ENCODE results near the gene KANK2.
"Not testable (repeated sequence)": the region's sequence is repeated elsewhere in the genome, so short reads cannot be mapped to it uniquely, and the experiment has no call there.

Gene KANK2

DNA sequence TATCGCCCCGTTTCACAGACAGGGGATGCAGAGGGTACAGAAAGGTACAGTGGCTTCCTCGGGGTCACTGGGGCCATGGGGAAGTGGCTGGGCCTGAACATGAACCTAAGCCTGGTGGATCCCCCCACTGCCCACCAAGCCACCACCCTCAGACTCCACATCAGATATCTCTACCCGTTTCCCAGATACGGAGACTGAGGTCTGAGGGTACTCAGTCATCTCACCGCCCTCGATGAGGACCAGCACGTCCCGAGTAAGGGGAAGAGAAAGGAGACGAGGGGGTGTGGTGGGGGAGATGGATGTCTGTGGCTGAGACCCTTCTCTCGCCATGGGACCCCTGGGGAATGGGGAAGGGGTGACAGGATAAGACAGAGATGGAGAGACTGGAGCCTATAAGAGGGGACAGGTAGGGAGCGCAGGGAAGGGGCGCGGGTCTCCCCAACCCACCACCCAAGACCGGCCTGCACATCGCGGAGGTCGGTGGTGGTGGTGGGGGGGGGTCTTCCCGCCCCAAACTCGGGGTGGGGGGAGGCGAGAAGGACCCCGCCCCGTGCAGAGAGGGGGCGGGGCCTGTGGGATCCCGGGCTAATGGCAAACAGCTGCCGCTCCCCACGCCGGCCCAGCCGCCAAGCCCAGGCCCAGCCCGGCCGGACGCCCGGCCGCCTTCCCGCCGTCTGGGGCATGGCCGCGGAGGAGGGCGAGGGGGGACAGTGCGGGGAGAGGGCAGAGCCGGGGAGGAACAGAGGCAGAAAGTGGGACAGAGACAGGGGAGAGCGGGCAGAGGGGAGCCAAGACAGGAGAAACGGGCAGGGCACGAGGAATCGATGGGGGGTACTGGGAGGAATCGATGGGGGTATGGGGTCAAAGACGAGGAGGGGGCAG is 698 bp downstream of the KANK2 start:
- no peak for DNase-seq (ENCODE audit: low read depth)

DNA sequence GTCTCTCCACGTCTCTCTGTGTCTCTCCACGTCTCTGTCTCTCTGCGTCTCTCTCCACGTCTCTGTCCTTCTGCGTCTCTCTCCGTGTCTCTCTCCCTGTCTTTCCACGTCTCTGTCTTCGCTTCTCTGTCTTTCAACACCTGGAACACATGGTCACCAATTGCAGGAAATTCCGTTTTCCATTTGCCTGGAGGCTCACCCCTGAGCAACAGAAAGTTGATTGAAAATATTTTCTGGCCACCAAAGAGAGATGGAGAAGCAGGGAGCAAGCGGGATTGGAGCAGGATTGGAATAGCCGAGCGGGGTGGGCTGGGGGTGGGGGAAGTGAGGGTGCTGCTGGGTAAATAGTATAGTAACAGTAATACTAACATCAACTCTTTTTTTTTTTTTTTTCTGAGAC is 1.7 kb downstream of the KANK2 start:
- DNase-seq (ENCODE audit: low read depth): no peak

DNA sequence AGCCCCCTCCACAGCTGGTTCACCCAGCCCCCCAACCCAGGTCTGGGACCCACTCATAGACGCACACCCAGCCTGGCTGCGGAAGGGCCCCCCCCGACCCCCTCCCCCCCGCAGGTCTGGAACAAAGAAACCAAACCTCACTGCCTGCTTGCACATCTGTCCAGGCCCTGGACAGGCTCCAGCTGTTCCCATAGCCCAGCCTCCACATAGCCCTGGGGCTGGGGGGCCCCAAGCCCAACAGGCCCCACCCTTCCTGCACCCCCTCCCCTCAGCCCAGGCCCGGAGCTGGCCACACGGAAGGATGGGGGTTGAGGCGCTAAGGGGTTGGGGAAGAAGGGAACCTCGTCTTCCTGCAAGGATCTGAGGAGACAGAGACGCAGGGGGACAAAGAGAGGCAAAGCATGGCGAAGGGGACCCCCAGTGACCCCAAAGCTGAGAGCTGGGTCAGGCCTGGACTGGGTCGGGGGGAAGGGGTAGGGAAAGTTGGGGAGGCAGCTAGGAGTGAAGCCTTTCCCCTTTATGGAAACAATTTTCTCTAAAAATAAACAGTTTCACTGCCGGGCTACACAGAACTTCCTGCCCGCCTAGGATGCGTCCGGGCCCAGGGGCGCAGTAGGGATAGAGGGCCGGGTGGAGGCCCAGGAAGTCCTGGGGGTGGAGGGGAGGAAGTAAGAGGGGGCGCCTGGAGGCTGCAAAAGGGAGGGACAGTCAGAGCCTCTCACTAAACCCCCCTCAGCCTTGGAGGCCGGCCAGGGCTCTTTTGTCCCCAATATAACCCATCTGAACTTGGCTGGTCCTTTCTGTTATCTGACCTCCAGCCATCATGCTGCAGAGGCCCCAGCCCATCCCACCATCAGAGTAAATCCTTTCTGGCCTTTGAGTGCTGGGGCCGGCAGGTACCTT is 2.4 kb downstream of the KANK2 start:
- no peak for DNase-seq (ENCODE audit: low read depth)

DNA sequence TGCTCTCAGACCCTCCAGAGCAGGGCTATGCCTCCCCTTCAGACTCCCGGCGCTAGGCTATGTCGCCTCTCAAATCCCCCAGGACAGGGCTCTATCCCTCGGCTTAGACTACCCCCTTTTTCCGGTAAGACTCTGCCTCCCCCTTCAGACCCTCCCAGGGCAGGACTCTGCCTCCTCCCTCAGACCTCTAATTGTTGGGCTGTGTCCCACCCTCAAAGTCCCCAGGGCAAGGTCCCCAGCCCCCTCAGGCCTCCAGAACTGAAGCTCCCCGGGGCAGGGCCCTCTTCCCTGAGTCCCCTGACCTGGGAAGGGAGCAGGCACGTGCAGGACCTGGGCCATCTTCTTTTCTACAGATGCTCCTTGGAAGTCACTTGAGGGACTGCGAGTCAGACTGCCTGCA is 3.2 kb downstream of the KANK2 start:
- DNase-seq (ENCODE audit: low read depth): no peak

DNA sequence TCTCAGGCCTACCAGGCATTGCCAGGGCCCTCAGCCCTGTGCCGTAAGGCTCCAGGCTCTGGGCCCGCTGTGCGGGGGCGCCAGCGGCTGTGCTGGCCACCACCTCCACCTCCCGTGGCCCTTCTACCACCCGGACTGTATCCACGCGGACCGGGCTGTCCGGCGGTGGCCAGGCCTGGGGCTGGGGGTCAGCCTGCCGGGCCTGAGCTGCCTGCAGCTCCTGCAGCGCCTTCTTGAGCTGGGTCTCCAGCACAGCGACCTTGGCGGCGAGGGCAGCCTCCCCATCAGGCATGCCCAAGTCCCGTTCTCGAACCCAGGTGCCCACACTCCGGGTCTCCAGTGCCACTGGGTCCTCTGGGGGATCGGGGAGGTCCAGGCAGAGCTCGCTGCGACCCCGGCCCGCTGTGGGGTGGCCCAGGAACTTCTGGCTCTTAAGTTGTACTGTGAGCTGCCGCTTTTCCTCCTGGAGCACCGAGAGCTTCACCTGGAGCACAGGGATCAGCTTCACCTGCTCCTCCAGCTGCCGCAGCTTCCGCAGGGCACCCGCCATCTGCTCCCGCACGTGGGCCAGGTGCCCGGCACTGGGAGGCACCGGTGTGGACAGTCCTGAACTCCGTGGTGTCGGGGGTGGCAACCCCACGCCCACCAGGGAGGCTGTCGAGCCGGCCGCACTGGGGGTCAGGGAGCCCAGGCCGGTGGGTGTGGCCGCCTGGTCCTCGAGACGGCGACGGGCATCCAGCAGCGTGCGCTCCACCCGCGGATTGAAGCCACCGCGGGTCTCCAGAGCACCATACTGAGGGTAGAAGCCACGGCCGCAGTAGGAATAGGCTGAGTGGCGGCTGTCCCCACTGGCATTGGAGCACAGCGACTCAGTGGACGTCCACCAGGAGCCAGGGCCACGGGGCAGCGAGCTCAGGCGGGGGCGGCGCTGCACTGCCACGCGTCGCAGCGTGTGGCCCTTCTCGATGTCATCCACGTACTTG is 4.1 kb downstream of the KANK2 start:
- DNase-seq (ENCODE audit: low read depth): no peak

DNA sequence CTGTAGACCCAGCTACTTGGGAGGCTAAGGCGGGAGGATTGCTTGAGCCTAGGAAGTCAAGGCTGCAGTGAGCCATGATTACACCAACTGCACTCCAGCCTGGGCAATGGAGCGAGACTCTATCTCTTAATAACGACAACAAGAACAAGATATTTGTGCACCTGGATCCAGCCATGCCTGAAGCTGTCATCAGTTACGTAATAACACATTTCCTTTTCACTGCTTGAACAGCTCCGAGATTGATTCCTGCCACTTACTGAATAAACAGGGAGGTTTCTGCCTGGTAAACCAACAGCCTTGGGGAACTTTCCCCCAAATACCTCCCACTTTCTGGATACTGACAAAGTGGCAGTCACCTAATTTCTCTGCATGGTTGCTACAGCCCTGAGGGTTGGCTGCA is 5.4 kb downstream of the KANK2 start:
- no peak for DNase-seq (ENCODE audit: low read depth)

DNA sequence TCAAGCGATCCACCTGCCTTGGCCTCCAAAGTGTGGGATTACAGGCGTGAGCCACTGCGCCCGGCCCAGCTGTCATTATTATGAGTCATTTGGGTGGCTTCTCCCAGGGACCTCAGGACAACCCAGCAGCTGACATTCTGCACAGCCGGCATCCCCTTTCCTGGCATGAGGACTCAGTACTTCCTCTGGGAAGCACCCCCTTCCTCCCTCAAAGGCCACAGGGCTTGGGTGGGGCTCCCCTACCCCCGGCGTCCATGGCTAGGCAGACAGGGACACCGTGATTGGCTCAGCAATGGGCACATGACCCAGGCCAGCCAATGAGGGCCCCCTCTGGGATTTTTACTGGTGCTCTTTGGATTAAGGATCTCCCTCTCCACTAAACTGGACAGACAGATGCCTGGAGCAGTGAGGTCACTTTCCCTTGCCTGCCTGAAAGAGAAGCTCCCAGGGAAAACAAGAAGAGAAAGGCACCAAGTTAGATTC is 6.0 kb downstream of the KANK2 start:
- peak; percentile 79 for DNase-seq (ENCODE audit: low read depth)

DNA sequence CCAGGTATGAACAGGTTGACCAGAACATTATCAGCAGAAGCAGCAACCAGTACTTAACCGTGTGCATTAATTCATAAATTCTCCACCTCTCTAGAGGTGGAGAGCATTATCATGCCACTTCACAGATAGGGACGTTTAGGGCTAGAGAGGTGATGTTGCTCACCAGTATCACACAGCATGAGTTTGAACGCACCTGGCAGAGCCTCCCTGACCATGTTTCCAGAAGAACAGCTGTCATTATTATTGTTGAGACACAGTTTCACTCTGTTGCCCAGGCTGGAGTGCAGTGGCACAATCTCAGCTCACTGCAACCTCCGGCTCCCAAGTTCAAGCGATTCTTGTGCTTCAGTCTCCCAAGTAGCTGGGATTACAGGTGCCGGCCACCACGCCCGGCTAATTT is 6.8 kb downstream of the KANK2 start:
- no peak for DNase-seq (ENCODE audit: low read depth)

DNA sequence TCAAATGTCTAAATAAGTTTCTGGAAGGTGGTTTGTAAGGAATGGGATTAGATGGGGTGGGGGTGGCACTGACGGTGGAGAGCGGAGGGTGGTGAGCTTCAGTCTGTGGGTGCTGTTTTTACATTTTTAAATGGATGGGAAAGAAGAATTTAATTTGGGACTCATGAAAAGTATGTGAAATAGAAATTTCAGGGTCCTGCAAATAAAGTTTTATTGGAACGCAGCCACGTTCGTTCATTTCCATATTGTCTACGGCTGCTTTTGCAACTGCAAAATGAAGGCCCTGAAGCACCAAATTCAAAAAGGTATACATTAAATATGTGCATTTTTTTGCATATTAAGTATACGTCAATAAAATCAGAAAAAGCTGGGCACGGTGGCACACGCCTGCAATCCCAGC is 9.9 kb downstream of the KANK2 start:
- no peak for DNase-seq (ENCODE audit: low read depth)

DNA sequence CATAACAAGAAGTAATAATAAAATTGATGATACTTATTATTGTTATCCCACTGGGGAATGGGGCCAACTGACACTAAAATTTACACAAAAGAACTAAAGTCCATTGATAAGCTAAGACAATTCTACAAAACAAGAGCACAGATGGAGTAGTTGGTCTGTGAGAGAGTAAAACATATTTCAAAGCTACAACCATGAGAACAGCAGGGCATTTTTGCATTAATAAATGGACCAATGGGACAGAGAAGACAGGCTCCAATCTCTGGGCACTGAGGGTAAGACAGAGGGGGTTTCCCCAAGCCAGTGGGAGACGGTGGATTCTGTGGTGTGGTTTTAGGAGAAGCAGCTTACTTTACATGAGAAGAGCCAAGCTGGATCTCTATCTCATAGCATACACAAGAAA is 14.4 kb downstream of the KANK2 start:
- DNase-seq (ENCODE audit: low read depth): no peak

DNA sequence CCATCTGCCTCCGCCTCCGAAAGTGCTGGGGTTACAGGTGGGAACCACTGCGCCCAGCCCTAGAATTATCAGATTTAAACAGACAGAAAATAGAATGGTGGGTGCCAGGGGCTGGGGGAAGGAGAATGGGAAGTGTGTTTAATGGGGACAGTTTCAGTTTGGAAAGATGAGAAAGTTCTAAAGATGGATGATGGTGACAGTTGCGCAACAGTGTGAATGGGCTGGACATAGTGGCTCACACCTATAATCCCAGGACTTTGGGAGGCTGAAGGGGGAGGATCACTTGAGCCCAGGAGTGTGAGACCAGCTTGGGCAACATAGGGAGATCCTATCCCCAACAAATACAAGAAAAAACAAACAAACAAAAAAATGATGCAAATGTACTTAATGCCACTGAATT is 15.9 kb downstream of the KANK2 start:
- no peak for DNase-seq (ENCODE audit: low read depth)

DNA sequence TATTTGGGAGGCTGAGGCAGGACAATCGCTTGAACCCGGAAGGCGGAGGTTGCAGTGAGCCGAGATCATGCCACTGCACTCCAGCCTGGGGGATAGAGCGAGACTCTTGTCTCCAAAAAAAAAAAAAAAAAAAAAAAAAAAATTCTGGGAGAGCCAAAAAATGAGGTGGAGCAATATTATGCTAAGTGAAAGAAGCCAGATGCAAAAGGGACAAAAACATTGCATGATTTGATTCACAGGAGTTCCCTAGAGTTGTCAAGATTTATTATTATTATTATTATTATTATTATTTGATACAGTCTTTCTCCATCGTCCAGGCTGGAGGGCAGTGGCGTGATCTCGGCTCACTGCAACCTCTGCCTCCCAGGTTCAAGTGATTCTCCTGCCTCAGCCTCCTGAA is 16.4 kb downstream of the KANK2 start:
- not testable (repeated sequence) for DNase-seq (ENCODE audit: low read depth)

DNA sequence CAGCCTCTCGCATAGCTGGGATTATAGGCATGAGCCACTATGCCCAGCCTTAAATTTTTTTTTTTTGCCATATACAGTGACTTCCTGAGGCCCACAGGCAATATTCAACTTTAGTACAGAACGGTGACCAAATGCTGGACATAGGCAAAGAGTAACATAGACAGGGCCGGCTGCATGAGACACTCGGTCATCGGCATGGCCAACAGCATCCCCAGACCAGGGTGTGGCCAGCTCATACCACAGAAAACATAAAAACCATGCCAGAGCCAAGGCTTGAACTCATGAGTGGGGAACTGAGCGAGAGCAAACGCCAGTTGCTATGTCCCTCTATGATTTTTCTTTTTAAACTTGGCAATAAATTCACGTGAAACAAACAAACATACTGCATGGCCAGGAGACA is 17.0 kb downstream of the KANK2 start:
- DNase-seq (ENCODE audit: low read depth): no peak

DNA sequence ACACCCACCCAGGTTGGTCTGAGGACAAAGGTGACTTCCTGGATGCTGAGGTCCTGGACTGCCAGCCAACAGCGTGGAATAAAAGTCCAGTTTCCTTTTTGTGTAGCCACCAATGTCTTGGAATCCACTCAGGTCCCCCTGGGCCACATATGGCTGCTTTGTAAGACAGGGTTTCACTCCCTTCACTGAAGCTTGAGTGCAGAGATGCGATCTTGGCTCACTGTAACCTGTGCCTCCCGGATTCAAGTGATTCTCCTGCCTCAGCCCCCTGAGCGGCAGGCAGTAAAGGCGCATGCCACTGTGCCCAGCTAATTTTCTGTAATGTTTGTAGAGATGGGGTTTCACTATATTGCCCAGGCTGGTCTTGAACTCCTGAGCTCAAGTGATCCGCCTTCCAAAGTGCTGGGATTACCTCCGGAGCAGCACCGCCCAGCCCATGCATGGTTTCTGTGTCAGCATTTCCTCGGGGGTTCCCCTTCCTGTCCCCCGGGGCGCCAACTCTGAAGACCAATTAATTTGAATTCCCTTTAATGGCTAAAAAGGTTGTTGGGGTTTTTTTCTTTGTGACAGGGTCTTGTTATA is 17.5 kb downstream of the KANK2 start:
- DNase-seq (ENCODE audit: low read depth): no peak

DNA sequence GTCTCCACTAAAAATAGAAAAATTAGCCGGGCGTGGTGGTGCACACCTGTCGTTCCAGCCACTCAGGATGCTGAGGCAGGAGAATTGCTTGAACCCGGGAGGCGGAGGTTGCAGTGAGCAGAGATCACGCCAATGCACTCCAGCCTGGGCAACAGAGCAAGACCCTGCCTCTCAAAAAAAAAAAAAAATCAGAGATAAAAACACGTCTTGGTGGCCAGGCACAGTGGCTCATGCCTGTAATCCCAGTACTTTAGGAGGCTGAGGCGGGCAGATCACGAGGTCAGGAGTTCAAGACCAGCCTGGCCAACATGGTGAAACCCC is 18.2 kb downstream of the KANK2 start:
- DNase-seq (ENCODE audit: low read depth): not testable (repeated sequence)

DNA sequence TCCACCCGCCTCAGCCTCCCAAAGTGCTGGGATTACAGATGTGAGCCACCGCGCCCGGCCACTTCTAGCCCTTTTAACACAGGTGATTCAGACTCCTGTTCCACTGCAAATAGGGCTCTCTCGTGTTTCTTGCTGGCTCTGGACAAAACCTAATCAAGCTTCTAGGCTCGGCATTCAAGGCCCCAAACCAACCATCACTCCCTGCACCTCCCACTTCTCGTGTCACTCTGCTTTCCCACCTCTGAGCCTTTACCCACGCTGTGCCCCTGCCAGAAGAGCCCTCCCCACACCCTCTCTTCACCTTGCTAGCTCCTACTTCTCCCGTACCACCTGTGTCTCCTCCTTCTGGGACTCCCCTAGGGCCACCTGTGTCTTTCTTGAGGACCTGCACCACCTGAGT is 19.8 kb downstream of the KANK2 start:
- DNase-seq (ENCODE audit: low read depth): no peak

DNA sequence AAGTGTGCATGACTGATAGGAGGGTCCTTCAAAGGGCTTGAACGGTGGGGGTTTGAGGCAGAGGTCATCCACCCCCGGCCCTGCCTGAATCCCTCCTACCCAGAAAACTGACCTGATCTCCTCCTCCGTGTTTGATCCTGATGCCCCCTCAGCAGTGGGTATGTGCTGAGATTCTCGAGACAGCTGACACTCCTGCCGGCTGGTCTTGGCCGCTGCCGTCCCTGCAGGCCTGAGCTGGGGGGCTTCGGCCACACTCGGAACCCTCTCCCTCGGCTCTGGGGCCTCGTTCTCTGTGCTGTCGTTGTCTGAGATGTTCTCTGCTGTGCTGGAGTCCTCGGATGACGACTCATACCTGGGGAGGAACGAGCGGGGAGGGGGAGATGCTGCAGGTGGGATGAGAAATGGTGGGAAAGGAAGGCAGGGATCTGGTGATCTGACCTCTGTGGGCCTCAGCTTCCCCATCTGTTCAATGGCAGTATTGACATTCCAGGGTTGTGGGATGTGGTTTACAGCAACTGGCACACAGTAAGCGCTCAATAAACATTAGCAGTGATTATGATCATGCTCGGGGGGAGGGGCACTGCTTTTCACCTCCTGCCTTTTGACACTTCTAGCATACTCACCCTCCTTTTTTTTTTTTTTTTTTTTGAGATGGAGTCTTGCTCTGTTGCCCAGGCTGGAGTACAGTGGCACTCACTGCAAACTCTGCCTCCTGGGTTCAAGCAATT is 20.7 kb downstream of the KANK2 start:
- no peak for DNase-seq (ENCODE audit: low read depth)

DNA sequence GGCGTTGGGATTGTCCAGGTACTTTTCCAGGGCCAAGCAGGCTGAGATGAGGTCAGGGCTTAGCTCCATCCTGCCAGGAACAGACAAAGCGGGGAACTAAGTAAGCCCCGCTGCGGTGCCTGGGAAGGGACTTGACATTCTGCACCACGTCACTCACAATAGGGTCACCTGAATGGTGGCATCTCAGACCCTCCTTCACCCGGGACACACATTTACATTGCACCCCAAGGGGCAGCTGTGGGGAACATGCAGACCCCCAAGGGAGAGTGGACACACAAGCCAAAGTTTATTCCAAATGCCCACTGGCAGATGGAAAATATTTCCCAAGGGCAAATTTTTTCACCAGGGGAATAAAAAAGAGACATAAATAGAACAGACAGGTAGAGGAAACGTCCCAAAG is 21.4 kb downstream of the KANK2 start:
- no peak for DNase-seq (ENCODE audit: low read depth)

DNA sequence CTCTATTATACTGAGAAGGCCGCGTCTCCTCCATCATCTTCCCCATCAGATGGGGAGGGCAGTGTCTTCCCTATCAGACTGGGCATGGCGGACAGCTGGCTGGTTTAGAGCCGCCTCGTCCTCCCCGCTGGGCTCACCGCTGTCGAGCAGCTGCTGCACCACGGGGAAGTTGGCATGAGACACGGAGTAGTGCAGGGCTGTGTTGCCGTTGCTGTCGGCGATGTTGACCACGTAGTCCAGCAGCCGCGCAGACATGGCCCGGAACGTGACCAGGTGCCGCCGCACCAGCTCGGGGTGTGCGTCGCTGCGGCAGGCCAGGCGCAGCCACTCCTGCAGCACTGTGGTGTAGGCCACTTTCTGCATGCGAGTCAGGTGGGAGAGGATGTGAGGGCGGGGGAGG is 23.0 kb downstream of the KANK2 start:
- DNase-seq (ENCODE audit: low read depth): no peak

DNA sequence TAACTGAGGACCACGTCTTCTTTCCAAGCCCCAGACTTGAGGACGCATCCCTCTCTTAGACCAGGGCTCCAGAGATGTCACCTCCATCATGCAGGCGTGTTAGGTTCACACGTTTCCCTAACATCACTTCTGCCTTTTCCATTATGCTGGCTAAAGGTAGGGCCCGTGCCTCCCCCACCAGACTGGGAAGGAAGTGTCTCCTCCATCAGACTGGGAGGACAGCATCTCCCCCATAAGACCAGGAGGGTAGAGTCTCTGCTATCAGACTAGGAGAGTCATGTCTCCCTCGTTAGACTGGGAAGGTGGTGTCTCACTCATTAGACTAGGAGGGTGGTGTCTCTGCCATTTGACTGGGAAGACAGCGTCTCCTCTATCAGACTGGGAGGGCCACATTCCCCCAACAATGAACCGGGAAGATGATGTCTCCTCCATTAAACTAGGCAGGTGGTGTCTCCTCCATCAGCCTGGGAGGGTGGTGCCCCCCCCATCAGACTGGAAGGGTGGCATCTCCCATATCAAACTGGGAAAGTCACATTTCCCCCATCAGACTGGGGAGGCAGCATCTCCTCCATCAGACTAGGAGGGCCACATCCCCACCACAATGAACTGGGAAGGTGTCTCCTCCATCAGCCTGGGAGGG is 23.7 kb downstream of the KANK2 start:
- no peak for DNase-seq (ENCODE audit: low read depth)
